Fibroblast of lung (primary cell): Measurements from ENCODE around the gene PDILT.

Source experiments
- EZH2 ChIP-seq: IDR thresholded peaks from 2 replicates; pipeline ENCODE4 v1.5.1; 2012; ENCODE audit warnings: low read length, control low read depth, mild to moderate bottlenecking; ENCODE audit errors: missing control alignments
- TF ChIP-seq, protein P1 (sequence below), 2 donors: IDR thresholded peaks in 1 of 2; conservative IDR thresholded peaks in 1 of 2; 1 replicate in 1 of 2; 2 replicates in 1 of 2; pipeline ENCODE4 v1.5.1; 2011 to 2012; ENCODE audit warnings: low read length in 2 of 2, control low read depth in 1 of 2, inconsistent platforms in 1 of 2, low read depth in 1 of 2, mild to moderate bottlenecking in 1 of 2

DNA sequence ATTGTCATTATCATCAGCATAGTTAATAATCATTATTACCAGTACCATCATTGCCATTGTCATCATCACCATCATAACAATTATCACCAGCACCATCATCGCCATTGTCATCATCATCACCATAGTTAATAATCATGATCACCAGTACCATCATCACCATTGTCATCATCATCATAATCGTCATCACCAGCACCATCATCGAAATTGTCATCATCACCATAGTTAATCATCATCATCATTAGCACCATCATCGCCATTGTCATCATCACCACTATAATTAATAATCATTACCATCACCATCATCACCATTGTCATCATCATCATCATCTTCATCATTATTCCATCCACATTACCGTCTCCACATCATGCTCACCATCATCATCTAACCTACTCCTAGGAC lies 13.5 kb downstream of the PDILT start:
- TF ChIP-seq, protein P1, sequence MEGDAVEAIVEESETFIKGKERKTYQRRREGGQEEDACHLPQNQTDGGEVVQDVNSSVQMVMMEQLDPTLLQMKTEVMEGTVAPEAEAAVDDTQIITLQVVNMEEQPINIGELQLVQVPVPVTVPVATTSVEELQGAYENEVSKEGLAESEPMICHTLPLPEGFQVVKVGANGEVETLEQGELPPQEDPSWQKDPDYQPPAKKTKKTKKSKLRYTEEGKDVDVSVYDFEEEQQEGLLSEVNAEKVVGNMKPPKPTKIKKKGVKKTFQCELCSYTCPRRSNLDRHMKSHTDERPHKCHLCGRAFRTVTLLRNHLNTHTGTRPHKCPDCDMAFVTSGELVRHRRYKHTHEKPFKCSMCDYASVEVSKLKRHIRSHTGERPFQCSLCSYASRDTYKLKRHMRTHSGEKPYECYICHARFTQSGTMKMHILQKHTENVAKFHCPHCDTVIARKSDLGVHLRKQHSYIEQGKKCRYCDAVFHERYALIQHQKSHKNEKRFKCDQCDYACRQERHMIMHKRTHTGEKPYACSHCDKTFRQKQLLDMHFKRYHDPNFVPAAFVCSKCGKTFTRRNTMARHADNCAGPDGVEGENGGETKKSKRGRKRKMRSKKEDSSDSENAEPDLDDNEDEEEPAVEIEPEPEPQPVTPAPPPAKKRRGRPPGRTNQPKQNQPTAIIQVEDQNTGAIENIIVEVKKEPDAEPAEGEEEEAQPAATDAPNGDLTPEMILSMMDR (conservative IDR thresholded peaks at IDR 0.05 in 1 of 2, IDR thresholded peaks at IDR 0.05 in 1 of 2; ENCODE audit: low read depth in 1 of 2, low read length in 2 of 2) = no peak
- no peak for TF ChIP-seq EZH2
